CD14-positive monocyte (primary cell): ENCODE data around the gene CEP170B. TPM values are rescaled to one million over a fixed set of nuclear protein-coding genes. Genes with fewer than 3 reads are reported as not detected.
A peak's percentile ranks its signal among the peaks of the same experiment; 100 is the strongest.

Experiments
- DNase-seq, 3 donors: peaks; one replicate each; pipeline ENCODE4 v3.0.0-alpha.2; 2011 to 2022
- H2AFZ ChIP-seq: 2 replicates; pipeline ENCODE4 v1.6.0; 2012; ENCODE audit warnings: mild to moderate bottlenecking, low read depth, low read length, inconsistent platforms; ENCODE audit not compliant: insufficient read depth, poor library complexity, severe bottlenecking
- H3K27ac ChIP-seq, 2 donors: 1 replicate in 1 of 2; 2 replicates in 1 of 2; pipeline ENCODE4 v1.5.1; 2012 to 2013; ENCODE audit warnings: low read length in 2 of 2, control low read depth in 1 of 2, inconsistent platforms in 1 of 2, low read depth in 1 of 2, mild to moderate bottlenecking in 1 of 2
- H3K27me3 ChIP-seq, 2 donors: one replicate each; pipeline versions ENCODE4 v1.6.0 to v1.6.1; 2011 to 2013; ENCODE audit warnings: low read length in 2 of 2; ENCODE audit not compliant: control insufficient read depth in 2 of 2, insufficient read depth in 2 of 2
- H3K36me3 ChIP-seq, 2 donors: replicated peaks in 1 of 2; 1 replicate in 1 of 2; 2 replicates in 1 of 2; pipeline versions ENCODE4 v1.5.1 to v1.6.1; 2012 to 2013; ENCODE audit warnings: low read length in 2 of 2, control low read depth in 1 of 2, inconsistent platforms in 1 of 2, mild to moderate bottlenecking in 1 of 2; ENCODE audit not compliant: insufficient read depth in 2 of 2, control insufficient read depth in 1 of 2
- H3K4me1 ChIP-seq, 2 donors: 1 replicate in 1 of 2; 2 replicates in 1 of 2; pipeline versions ENCODE4 v1.5.1 to v1.6.1; 2012 to 2013; ENCODE audit warnings: low read length in 2 of 2, control low read depth in 1 of 2, inconsistent platforms in 1 of 2, mild to moderate bottlenecking in 1 of 2, moderate library complexity in 1 of 2; ENCODE audit not compliant: insufficient read depth in 2 of 2, control insufficient read depth in 1 of 2
- H3K4me2 ChIP-seq: replicated peaks from 2 replicates; pipeline ENCODE3; 2012; ENCODE audit warnings: low read length, moderate library complexity, mild to moderate bottlenecking; ENCODE audit not compliant: poor library complexity, severe bottlenecking; ENCODE audit errors: extremely low read depth
- H3K4me3 ChIP-seq, 3 experiments: fragments of 200-600 bp in 1 of 3; sonication (generic) in 1 of 3; replicated peaks in 1 of 3; 1 replicate in 2 of 3; 2 replicates in 1 of 3; pipeline ENCODE4 v1.5.1; 2011 to 2013; ENCODE audit warnings: low read length in 3 of 3, mild to moderate bottlenecking in 3 of 3, control low read depth in 2 of 3, low read depth in 2 of 3, inconsistent platforms in 1 of 3, moderate library complexity in 1 of 3
- H3K79me2 ChIP-seq: 2 replicates; pipeline ENCODE4 v1.6.0; 2012; ENCODE audit warnings: mild to moderate bottlenecking, control low read depth, inconsistent platforms, low read length, moderate library complexity; ENCODE audit not compliant: insufficient read depth
- H3K9ac ChIP-seq: 2 replicates; pipeline ENCODE4 v1.6.0; 2017; ENCODE audit warnings: low read length, mild to moderate bottlenecking; ENCODE audit not compliant: insufficient read depth, poor library complexity, severe bottlenecking
- H3K9me3 ChIP-seq, 2 donors: replicated peaks in 1 of 2; 1 replicate in 1 of 2; 2 replicates in 1 of 2; pipeline versions ENCODE4 v1.5.1 to v1.6.1; 2012 to 2013; ENCODE audit warnings: low read length in 2 of 2, control low read depth in 1 of 2; ENCODE audit not compliant: control insufficient read depth in 1 of 2, insufficient read depth in 1 of 2
- H4K20me1 ChIP-seq: 2 replicates; pipeline ENCODE4 v1.6.0; 2012; ENCODE audit warnings: mild to moderate bottlenecking, low read length, control low read depth, moderate library complexity; ENCODE audit not compliant: insufficient read depth
- H3K27ac Mint-ChIP-seq, 7 donors: one replicate each; pipeline ENCODE4 v1.8.0; 2020; ENCODE audit warnings: mild to moderate bottlenecking in 7 of 7, mixed read lengths in 7 of 7, moderate library complexity in 6 of 7, inconsistent platforms in 2 of 7
- H3K27me3 Mint-ChIP-seq, 3 donors: one replicate each; pipeline ENCODE4 v1.8.0; 2021 to 2022; ENCODE audit warnings: low read depth in 3 of 3, mild to moderate bottlenecking in 3 of 3, mixed read lengths in 3 of 3, moderate library complexity in 3 of 3, inconsistent platforms in 1 of 3
- H3K36me3 Mint-ChIP-seq, 2 donors: one replicate each; pipeline ENCODE4 v1.8.0; 2020; ENCODE audit warnings: mixed read lengths in 2 of 2, inconsistent platforms in 1 of 2, mild to moderate bottlenecking in 1 of 2
- H3K4me1 Mint-ChIP-seq: one replicate; pipeline ENCODE4 v1.8.0; 2020; ENCODE audit warnings: mild to moderate bottlenecking, mixed read lengths
- H3K4me3 Mint-ChIP-seq, 2 donors: one replicate each; pipeline ENCODE4 v1.8.0; 2020; ENCODE audit warnings: mild to moderate bottlenecking in 2 of 2, mixed read lengths in 2 of 2, moderate library complexity in 1 of 2
- H3K9me3 Mint-ChIP-seq, 7 donors: one replicate each; pipeline ENCODE4 v1.8.0; 2020 to 2022; ENCODE audit warnings: mixed read lengths in 7 of 7, mild to moderate bottlenecking in 6 of 7, moderate library complexity in 6 of 7, inconsistent platforms in 2 of 7
- CTCF ChIP-seq: fragments of 200-600 bp; IDR thresholded peaks from one replicate; pipeline ENCODE4 v1.8.0; 2022; ENCODE audit warnings: antibody characterized with exemption, mild to moderate bottlenecking
- WGBS: methylation state at CpG from one replicate; pipeline ENCODE4 v1.1.5; 2013; ENCODE audit warnings: missing lambda C conversion rate; ENCODE audit not compliant: insufficient coverage; 5-methylcytosine and 5-hydroxymethylcytosine counted together
- intact Hi-C, 2 donors: fragments of 100-400 bp; cut with micrococcal nuclease; formaldehyde crosslinking; loops; one replicate each; pipeline versions ENCODE4 v1.15.0 to v1.15.1; 2023
- polyA plus RNA-seq, 3 donors: library from polyadenylated mRNA; depleted of rRNA in 1 of 3; unstranded in 2 of 3; stranded (reverse) in 1 of 3; fragments of 300-500 nt in 2 of 3; fragments of >200 nt in 1 of 3; fragmentation: Illumina TruSeq in 2 of 3; gene quantifications; 1 replicate in 2 of 3; 2 replicates in 1 of 3; pipeline ENCODE4 v1.2.3, GENCODE V29; 2012 to 2021

CEP170B gene
- polyA plus RNA-seq, 3 donors = 0.09 TPM; not detected in 2

GRCh38 chr14:104938960-104939359 lies 73.9 kb downstream of the CEP170B start:
- no peak overlapping the region for H3K27ac ChIP-seq
- WGBS = 100% methylated on average over 1 of the region's 1 CpG
- no peak for DNase-seq
- intact Hi-C loops = no loop called here
- no peaks in the 10 kb centered on the region for H3K79me2 ChIP-seq
- no peak overlapping the region for H3K9ac ChIP-seq
- H2AFZ ChIP-seq = no peak overlapping the region
- peaks cover 0 to 3% of the 10 kb centered on the region in 2 donors for H3K9me3 ChIP-seq
- H3K4me1 ChIP-seq = no peaks in the 10 kb centered on the region
- Mint-ChIP-seq H3K4me1 (no peaks in the 10 kb centered on the region), H3K4me3 (no peak overlapping the region), H3K9me3 (peaks cover 0 to 4% (median 0%) of the 10 kb centered on the region in 7 donors), H3K27me3 (peaks cover 40 to 50% (median 42%) of the 10 kb centered on the region in 3 donors), H3K36me3 (peaks cover 0 to 4% of the 10 kb centered on the region in 2 donors), H3K27ac (no peak overlapping the region)
- H3K4me3 ChIP-seq = no peak overlapping the region
- no peak for TF ChIP-seq CTCF
- H4K20me1 ChIP-seq = no peaks in the 10 kb centered on the region
- peaks cover 7 to 38% of the 10 kb centered on the region in 2 donors for H3K27me3 ChIP-seq
- no peaks in the 10 kb centered on the region for H3K36me3 ChIP-seq
- H3K4me2 ChIP-seq = no peak overlapping the region

- H3K9me3 Mint-ChIP-seq = no peaks in the 10 kb centered on the region
- Histone ChIP-seq H3K27ac (no peak overlapping the region), H3K27me3 (peaks cover 0 to 29% of the 10 kb centered on the region in 2 donors), H3K4me2 (no peak overlapping the region), H3K9ac (no peak overlapping the region), H3K4me1 (no peaks in the 10 kb centered on the region), H3K4me3 (no peak overlapping the region), H4K20me1 (no peaks in the 10 kb centered on the region), H3K9me3 (no peaks in the 10 kb centered on the region), H3K36me3 (no peaks in the 10 kb centered on the region), H3K79me2 (no peaks in the 10 kb centered on the region), H2AFZ (no peak overlapping the region)
- no peaks in the 10 kb centered on the region for H3K4me1 Mint-ChIP-seq
- H3K27ac Mint-ChIP-seq = peak overlapping the region in 2 of 7 donors; percentile 7 to 37
- 61% methylated on average over 11 of the region's 11 CpGs for WGBS
- no peak for TF ChIP-seq CTCF
- intact Hi-C loops = no loop called here
- H3K4me3 Mint-ChIP-seq = no peak overlapping the region
- peak in 1 of 3 donors; percentile 11 for DNase-seq
- H3K36me3 Mint-ChIP-seq = no peaks in the 10 kb centered on the region
- H3K27me3 Mint-ChIP-seq = peaks cover 31 to 41% (median 33%) of the 10 kb centered on the region in 3 donors
Measured at GRCh38 chr14:104939666-104940410, 74.8 kb downstream of the CEP170B start.
